Activated CD8-positive, alpha-beta memory T cell treated with anti-CD3 and anti-CD28 coated beads for 48 hours (primary cell): ENCODE data around the gene CALD1.

ENCODE experiments used
- DNase-seq, 3 experiments: peaks; one replicate each; pipeline ENCODE4 v3.0.0-alpha.2; 2020; ENCODE audit warnings: low read depth in 2 of 3, low spot score in 2 of 3

Gene CALD1

GRCh38 chr7:134890246-134891240 lies 111.1 kb downstream of the CALD1 start:
- DNase-seq: no peak

GRCh38 chr7:134891262-134891695 lies 111.8 kb downstream of the CALD1 start:
- no peak for DNase-seq

- no peak for DNase-seq
These were observed 112.6 kb downstream of the CALD1 start for GRCh38 chr7:134891696-134892678.

- DNase-seq: no peak
These were observed 113.5 kb downstream of the CALD1 start for GRCh38 chr7:134892963-134893362.

- no peak for DNase-seq
These were observed 114.5 kb downstream of the CALD1 start for GRCh38 chr7:134893920-134894319.

GRCh38 chr7:134894928-134895327 lies 115.5 kb downstream of the CALD1 start:
- DNase-seq: no peak

- no peak for DNase-seq
These were observed 116.6 kb downstream of the CALD1 start for GRCh38 chr7:134896073-134896472.

GRCh38 chr7:134897936-134898335 lies 118.5 kb downstream of the CALD1 start:
- DNase-seq: no peak

- DNase-seq: no peak
These were observed 120.3 kb downstream of the CALD1 start for GRCh38 chr7:134899729-134900128.

GRCh38 chr7:134900166-134900982 lies 120.9 kb downstream of the CALD1 start:
- no peak for DNase-seq

GRCh38 chr7:134901389-134902020 lies 122.1 kb downstream of the CALD1 start:
- DNase-seq: no peak

GRCh38 chr7:134902058-134902457 lies 122.6 kb downstream of the CALD1 start:
- no peak for DNase-seq

- DNase-seq: no peak
These were observed 123.8 kb downstream of the CALD1 start for GRCh38 chr7:134903073-134903790.

GRCh38 chr7:134905375-134905774 lies 125.9 kb downstream of the CALD1 start:
- no peak for DNase-seq

- DNase-seq: no peak
These were observed 127.6 kb downstream of the CALD1 start for GRCh38 chr7:134907000-134907399.

GRCh38 chr7:134907639-134908038 lies 128.2 kb downstream of the CALD1 start:
- no peak for DNase-seq

GRCh38 chr7:134908289-134908688 lies 128.9 kb downstream of the CALD1 start:
- no peak for DNase-seq

GRCh38 chr7:134910214-134910890 lies 130.9 kb downstream of the CALD1 start:
- no peak for DNase-seq

GRCh38 chr7:134910968-134911367 lies 131.5 kb downstream of the CALD1 start:
- no peak for DNase-seq
